GM13976 (cell line): ENCODE data around the gene SOST.

ENCODE experiments used
- DNase-seq: peaks from one replicate; pipeline ENCODE4 v3.0.0; 2012; ENCODE audit warnings: low spot score
- CTCF ChIP-seq: IDR thresholded peaks from 2 replicates; pipeline ENCODE4 v1.5.1; 2012; ENCODE audit warnings: borderline replicate concordance, mild to moderate bottlenecking; ENCODE audit not compliant: insufficient read depth; ENCODE audit errors: extremely low read depth, missing control alignments, control extremely low read depth
- in situ Hi-C: fragments of 300-500 bp; cut with MboI; formaldehyde crosslinking; loops from one replicate; pipeline ENCODE4 v1.12.0; 2022; ENCODE audit warnings: low sequenced_read_pairs, mixed read lengths, inconsistent platforms; ENCODE audit not compliant: unreplicated experiment

Gene SOST

GRCh38 chr17:43778337-43779144, 19.9 kb upstream of the SOST start, which contains the start of gene DUSP3:
Gene DUSP3 (minus strand): TSS chr17:43778977. CDS start chr17:43778924, 53 bp downstream.
- no peak for TF ChIP-seq CTCF
- in situ Hi-C loops, result no loop called here
- peak; percentile 96 for DNase-seq

DNA sequence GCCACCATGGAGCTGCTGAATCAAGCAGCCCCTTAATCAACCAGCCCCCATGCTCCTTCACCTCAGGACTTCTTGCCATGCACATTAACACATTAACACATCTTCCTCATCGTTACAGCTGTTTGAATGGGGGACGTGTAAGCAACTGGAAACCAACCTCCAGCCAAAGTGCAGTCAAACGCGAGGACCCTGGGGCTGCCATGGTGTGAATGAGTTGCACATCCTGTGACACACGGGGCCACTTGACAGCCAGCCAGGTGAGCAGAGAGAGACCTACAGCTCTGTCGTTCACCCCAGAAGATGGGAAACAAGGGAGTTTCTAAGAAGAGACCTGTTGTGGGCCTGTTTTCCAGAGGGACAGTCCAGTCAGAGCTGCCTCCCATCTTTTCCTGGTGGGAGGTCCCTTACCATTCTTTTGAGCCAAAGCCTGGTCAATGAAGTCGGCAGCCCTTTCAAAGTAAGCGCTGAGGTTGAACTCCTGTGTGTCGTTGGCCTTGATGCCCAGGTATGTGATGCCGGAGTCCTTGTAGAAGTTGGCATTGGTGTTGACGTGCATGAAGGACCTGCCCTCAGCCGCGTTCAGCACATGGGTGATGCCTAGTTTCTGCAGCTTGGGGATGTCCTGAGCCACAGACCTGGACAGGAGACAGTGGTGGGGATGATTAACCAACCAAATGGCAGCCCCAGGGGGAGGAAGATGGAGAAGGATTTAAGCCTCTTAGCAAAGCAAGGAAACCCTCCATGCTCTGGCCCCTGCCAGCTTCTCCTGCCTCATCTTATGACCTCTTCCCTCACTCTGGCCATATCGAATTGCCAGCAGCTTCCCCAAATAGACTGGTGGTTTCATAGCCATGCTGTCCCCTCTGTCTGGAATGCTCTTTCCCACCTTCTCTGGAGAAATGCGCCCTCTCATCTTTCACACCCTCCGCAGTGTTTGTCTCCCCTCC, 16.0 kb upstream of the SOST start:
- in situ Hi-C loops, result no loop called here
- DNase-seq, result no peak
- no peak for TF ChIP-seq CTCF

DNA sequence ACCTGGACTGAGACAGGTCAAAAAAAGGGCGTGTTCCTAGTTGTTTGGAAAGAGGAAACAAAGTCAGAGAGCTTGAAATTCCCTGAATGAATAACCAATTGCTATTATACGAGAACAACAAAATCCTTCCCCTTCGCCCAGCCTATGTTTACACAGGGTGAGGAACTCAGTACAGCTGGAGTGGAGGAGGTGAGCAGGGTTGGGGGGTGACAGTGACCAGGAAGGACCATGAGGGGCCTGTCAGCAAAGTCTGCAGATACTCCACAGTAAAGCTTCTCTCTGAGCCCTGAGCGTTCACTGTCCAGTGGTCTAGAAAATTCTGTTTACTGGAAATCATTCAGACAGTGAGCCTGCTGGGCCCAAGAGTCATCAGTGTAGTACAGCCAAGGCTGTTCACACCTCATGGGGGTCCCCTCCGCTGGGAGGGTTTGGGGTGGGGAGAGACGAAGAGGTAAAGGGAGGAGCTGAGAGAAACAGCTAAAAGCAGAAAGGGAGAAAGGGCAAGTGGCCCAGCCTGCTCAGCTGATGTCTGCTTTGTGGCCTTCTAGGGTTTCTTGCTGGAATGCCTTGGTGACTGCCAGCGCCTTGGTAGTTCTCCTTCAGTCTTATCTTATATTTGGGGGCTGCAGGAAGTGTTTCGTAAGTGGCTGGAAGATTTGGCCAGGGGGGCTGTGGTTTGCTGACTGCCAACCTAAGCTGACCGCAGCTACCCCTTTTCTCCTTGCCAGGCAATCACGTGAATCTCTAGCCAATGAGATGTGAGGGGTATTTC, 14.5 kb upstream of the SOST start:
- no peak for TF ChIP-seq CTCF
- DNase-seq, result no peak
- in situ Hi-C loops, result no loop called here

DNA sequence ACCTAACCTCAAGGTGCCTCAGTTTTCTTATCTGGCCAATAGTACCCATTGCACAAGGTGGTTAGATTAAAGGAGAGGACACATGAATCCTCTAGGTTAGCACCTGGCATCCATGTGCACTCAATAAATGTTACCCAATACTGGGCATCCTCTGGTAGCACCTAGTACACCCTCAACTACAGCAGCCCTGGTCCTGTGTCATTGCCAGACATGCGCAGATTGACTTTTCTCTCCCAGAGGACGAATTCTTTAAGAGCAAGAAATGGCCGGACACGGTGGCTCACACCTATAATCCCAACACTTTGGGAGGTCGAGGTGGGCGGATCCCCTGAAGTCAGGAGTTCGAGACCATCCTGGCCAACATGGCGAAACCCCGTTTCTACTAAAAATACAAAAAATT, 12.9 kb upstream of the SOST start:
- TF ChIP-seq CTCF, result no peak
- no peak for DNase-seq
- in situ Hi-C loops, result no loop called here

GRCh38 chr17:43770957-43771356, 12.4 kb upstream of the SOST start:
- no peak for DNase-seq
- TF ChIP-seq CTCF, result no peak
- in situ Hi-C loops, result no loop called here

GRCh38 chr17:43769859-43770258, 11.3 kb upstream of the SOST start:
- no peak for TF ChIP-seq CTCF
- no peak for DNase-seq
- in situ Hi-C loops, result no loop called here
